KMS-11 (cell line): ENCODE data around the gene LCN9.

Source experiments
- H2AFZ ChIP-seq: fragments of 200-600 bp; sonication (generic); 2 replicates; pipeline ENCODE4 v1.6.1; 2016; ENCODE audit warnings: antibody characterized with exemption, mixed run types, low read depth
- H3K27ac ChIP-seq: fragments of 200-600 bp; sonication (generic); 2 replicates; pipeline ENCODE4 v1.6.1; 2016; ENCODE audit warnings: mild to moderate bottlenecking, mixed run types
- H3K27me3 ChIP-seq: fragments of 200-600 bp; sonication (generic); 2 replicates; pipeline ENCODE4 v1.6.1; 2017; ENCODE audit warnings: mild to moderate bottlenecking, low read depth, mixed run types, moderate library complexity; ENCODE audit not compliant: insufficient read depth
- H3K36me3 ChIP-seq: fragments of 200-600 bp; sonication (generic); 2 replicates; pipeline ENCODE4 v1.6.1; 2017; ENCODE audit warnings: mild to moderate bottlenecking, mixed run types; ENCODE audit not compliant: insufficient read depth
- H3K4me1 ChIP-seq: fragments of 200-600 bp; sonication (generic); 2 replicates; pipeline ENCODE4 v1.6.1; 2016; ENCODE audit warnings: mild to moderate bottlenecking, low read depth, mixed run types; ENCODE audit not compliant: poor library complexity, severe bottlenecking
- H3K4me2 ChIP-seq: fragments of 200-600 bp; sonication (generic); 2 replicates; pipeline ENCODE4 v1.7.0; 2016; ENCODE audit warnings: mild to moderate bottlenecking, mixed run types
- H3K4me3 ChIP-seq: fragments of 200-600 bp; sonication (generic); IDR thresholded peaks from 2 replicates; pipeline ENCODE4 v1.6.1; 2017; ENCODE audit warnings: low read depth, low read length, mixed read lengths; ENCODE audit not compliant: insufficient read depth
- H3K79me2 ChIP-seq: fragments of 200-600 bp; sonication (generic); 2 replicates; pipeline ENCODE4 v1.6.1; 2016; ENCODE audit warnings: low read depth, mixed run types; ENCODE audit not compliant: insufficient read depth
- H3K9ac ChIP-seq: fragments of 200-600 bp; sonication (generic); 2 replicates; pipeline ENCODE4 v1.6.1; 2016; ENCODE audit warnings: mild to moderate bottlenecking, mixed run types
- H4K20me1 ChIP-seq: fragments of 200-600 bp; sonication (generic); 2 replicates; pipeline ENCODE4 v1.6.1; 2016; ENCODE audit warnings: mild to moderate bottlenecking, mixed run types; ENCODE audit not compliant: insufficient read depth
- TF ChIP-seq, protein P1 (sequence below): fragments of 200-600 bp; sonication (generic); conservative IDR thresholded peaks from 2 replicates; pipeline ENCODE4 v1.6.1; 2017; ENCODE audit warnings: low read depth, mild to moderate bottlenecking, antibody characterized with exemption, low read length, moderate library complexity, mixed read lengths

The LCN9 gene

DNA sequence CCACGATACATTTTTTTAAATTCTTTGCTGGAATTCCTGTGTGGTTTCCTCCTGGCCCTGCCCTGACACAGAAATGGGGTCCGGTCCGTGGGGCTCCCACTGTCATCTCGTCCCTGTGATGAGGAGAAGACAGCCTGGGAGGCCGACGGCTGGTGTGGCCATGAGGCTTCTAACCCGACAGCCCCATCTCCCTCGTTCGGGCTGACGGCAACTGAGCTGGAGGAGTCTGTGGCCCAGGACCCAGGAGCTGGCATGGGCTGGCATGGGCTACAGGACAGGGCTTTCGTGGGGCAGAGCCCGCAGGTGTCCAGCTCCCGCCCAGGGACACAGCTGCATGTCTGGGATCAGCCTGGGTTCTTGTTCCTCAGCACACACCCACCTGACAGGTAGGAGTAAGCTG, 13.8 kb downstream of the LCN9 start:
- peaks cover 59% of the 10 kb centered on the region for H3K27me3 ChIP-seq
- TF ChIP-seq, protein P1, sequence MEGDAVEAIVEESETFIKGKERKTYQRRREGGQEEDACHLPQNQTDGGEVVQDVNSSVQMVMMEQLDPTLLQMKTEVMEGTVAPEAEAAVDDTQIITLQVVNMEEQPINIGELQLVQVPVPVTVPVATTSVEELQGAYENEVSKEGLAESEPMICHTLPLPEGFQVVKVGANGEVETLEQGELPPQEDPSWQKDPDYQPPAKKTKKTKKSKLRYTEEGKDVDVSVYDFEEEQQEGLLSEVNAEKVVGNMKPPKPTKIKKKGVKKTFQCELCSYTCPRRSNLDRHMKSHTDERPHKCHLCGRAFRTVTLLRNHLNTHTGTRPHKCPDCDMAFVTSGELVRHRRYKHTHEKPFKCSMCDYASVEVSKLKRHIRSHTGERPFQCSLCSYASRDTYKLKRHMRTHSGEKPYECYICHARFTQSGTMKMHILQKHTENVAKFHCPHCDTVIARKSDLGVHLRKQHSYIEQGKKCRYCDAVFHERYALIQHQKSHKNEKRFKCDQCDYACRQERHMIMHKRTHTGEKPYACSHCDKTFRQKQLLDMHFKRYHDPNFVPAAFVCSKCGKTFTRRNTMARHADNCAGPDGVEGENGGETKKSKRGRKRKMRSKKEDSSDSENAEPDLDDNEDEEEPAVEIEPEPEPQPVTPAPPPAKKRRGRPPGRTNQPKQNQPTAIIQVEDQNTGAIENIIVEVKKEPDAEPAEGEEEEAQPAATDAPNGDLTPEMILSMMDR = no peak

DNA sequence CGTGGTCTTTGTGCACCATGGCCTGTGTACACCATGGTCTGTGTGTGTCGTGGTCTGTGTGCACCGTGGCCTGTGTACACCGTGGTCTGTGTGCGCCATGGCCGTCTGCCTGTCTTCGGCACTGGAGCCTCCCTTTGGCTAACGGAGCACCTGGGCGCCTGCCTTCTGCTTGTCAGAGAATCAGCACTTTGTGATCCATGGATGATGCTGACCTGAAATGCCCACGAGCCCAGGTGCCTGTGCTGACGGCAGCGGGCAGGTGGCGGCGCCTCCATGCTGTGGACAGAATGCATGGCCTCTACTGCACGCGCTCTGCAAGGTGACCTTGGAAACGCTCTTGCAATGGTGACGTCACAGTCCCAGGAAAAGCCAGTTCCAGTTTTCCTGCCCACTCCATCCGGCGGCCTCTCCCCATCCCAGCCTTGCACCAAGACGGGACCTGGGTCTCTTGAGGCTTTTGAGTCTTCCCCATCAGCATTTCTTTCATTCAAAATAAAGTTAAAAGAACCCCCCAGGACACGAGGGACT, 14.6 kb downstream of the LCN9 start:
- H3K27ac ChIP-seq = no peak overlapping the region
- TF ChIP-seq, protein P1 = no peak
- H3K36me3 ChIP-seq = no peaks in the 10 kb centered on the region

More for the DNA sequence above, 13.8 kb downstream of the LCN9 start:
- no peak overlapping the region for H3K27ac ChIP-seq
- no peaks in the 10 kb centered on the region for H4K20me1 ChIP-seq
- H3K4me3 ChIP-seq = no peak overlapping the region
- no peaks in the 10 kb centered on the region for H3K4me1 ChIP-seq
- no peaks in the 10 kb centered on the region for H3K79me2 ChIP-seq
- H3K9ac ChIP-seq = no peak overlapping the region
- no peaks in the 10 kb centered on the region for H3K36me3 ChIP-seq
- H2AFZ ChIP-seq = no peak overlapping the region
- H3K4me2 ChIP-seq = no peak overlapping the region

DNA sequence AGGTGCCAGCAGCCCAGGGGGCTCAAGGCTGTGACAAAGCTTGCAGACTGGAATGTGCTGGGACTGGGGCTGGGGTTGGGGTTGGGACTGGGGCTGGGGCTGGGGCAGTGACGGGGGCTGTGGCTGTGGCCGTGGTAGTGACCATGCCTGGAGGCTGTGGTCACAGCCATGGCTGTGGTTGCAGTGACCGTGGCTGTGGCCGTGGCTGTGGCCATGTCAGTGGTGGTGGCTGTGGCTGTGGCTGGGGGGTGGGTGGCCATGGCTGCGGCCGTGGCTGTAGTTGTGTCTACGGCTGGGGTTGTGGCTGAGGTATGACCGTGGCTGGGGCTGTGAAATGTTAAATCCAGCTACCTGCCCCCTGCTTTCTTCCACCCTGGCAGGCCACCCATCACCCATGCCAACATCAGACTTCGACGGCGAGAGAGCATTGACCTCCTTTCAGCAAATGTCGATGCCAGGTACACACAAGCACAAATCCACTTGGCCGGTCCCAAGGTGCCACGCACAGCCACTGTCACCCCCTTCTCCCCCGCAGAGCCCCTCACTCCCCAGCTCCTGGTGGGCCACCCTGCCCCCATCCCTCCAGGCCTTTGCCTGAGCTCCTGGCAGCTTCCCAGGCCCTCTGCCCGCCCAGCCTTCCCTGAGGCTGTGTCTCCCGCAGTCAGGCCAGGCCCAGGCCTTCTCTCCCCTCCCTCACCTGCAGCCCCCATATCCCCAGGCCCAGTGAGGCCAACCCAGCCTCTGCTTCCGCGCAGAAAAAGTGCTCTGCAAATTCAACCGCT, 15.3 kb downstream of the LCN9 start:
- H3K36me3 ChIP-seq = no peaks in the 10 kb centered on the region
- no peak overlapping the region for H3K4me2 ChIP-seq
- H3K79me2 ChIP-seq = no peaks in the 10 kb centered on the region
- TF ChIP-seq, protein P1 = no peak
- peaks cover 63% of the 10 kb centered on the region for H3K27me3 ChIP-seq
- H3K27ac ChIP-seq = no peak overlapping the region
- no peaks in the 10 kb centered on the region for H4K20me1 ChIP-seq
- no peaks in the 10 kb centered on the region for H3K4me1 ChIP-seq
- no peak overlapping the region for H3K4me3 ChIP-seq
- no peak overlapping the region for H3K9ac ChIP-seq
- no peak overlapping the region for H2AFZ ChIP-seq

More for the DNA sequence above, 14.6 kb downstream of the LCN9 start:
- Histone ChIP-seq H3K4me3 (no peak overlapping the region), H3K9ac (no peak overlapping the region), H3K79me2 (no peaks in the 10 kb centered on the region), H4K20me1 (no peaks in the 10 kb centered on the region), H3K4me1 (no peaks in the 10 kb centered on the region), H3K4me2 (no peak overlapping the region), H2AFZ (no peak overlapping the region), H3K27me3 (peaks cover 61% of the 10 kb centered on the region)

DNA sequence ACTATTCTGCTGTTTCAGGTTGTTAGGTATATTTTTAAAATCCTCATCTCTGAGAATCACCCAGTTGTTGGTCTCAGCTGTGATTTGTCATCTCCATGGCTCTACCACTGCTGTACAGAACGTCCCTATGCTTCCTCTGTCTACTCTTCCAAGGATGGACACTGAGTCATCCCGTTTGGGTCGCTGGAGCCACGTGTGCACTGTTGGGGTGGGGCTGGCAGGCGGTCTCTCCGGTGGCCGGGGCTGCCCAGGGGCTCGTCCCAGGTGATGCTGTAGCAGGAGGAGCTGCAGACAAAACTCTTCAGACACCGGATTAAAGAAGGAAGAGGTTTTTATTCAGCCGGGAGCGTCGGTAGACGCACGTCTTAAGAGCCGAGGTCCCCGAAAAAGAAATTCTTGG, 16.9 kb downstream of the LCN9 start:
- Histone ChIP-seq H3K79me2 (no peaks in the 10 kb centered on the region), H4K20me1 (no peaks in the 10 kb centered on the region), H3K9ac (no peak overlapping the region), H2AFZ (no peak overlapping the region), H3K4me3 (no peak overlapping the region), H3K4me2 (no peak overlapping the region), H3K4me1 (no peaks in the 10 kb centered on the region), H3K27ac (no peak overlapping the region), H3K27me3 (peaks cover 62% of the 10 kb centered on the region), H3K36me3 (no peaks in the 10 kb centered on the region)
- TF ChIP-seq, protein P1 = no peak
